H1 (cell line): ENCODE data around the gene KMT5B. TPM values are rescaled to one million over a fixed set of nuclear protein-coding genes. Genes with fewer than 3 reads are reported as not detected.
A peak's percentile ranks its signal among the peaks of the same experiment; 100 is the strongest.

Experiments
- CTCF ChIA-PET: fragments of 300-600 bp; sonication (Branson Sonifier 250); formaldehyde crosslinking; loops from one replicate; lab custom pipeline; 2021; ENCODE audit not compliant: partially characterized antibody; lab: Charles Lee
- POLR2A ChIA-PET: fragments of 300-600 bp; sonication (Branson Sonifier 250); formaldehyde crosslinking; loops from one replicate; lab custom pipeline; 2021; ENCODE audit warnings: inconsistent platforms; ENCODE audit not compliant: partially characterized antibody; lab: Charles Lee
- DNase-seq, 2 experiments: peaks; one replicate each; pipeline versions ENCODE4 v3.0.0 to v3.0.0-alpha.2; 2010 to 2022; ENCODE audit warnings: low spot score in 2 of 2, low read depth in 1 of 2, mixed read lengths in 1 of 2
- FAIRE-seq: peaks from 2 replicates; lab custom pipeline; 2011; peaks lifted over from hg19 to GRCh38; lab: Jason Lieb, UNC
- H2AFZ ChIP-seq: 2 replicates; pipeline ENCODE4 v1.8.1; 2012; ENCODE audit warnings: low read length, inconsistent platforms
- H2AK5ac ChIP-seq: 2 replicates; pipeline ENCODE4 v1.6.1; 2013; ENCODE audit warnings: low read depth, low read length
- H2BK120ac ChIP-seq: replicated peaks from 2 replicates; pipeline ENCODE3; 2013; ENCODE audit warnings: low read depth, low read length, inconsistent platforms
- H2BK12ac ChIP-seq: 2 replicates; pipeline ENCODE4 v1.6.1; 2013; ENCODE audit warnings: low read depth, low read length
- H2BK15ac ChIP-seq: 2 replicates; pipeline ENCODE4 v1.6.1; 2013; ENCODE audit warnings: low read length
- H2BK20ac ChIP-seq: 2 replicates; pipeline ENCODE4 v1.6.1; 2013; ENCODE audit warnings: low read length
- H2BK5ac ChIP-seq: 2 replicates; pipeline ENCODE4 v1.6.1; 2013; ENCODE audit warnings: low read depth, low read length
- H3K14ac ChIP-seq: 2 replicates; pipeline ENCODE4 v1.6.1; 2013; ENCODE audit warnings: inconsistent platforms; ENCODE audit not compliant: insufficient read length
- H3K18ac ChIP-seq: 2 replicates; pipeline ENCODE4 v1.6.1; 2013; ENCODE audit warnings: low read length; ENCODE audit errors: extremely low read depth
- H3K23ac ChIP-seq: 2 replicates; pipeline ENCODE4 v1.6.1; 2013; ENCODE audit warnings: inconsistent platforms; ENCODE audit not compliant: insufficient read length
- H3K23me2 ChIP-seq: 2 replicates; pipeline ENCODE4 v1.6.1; 2013; ENCODE audit warnings: low read depth, low read length
- H3K27ac ChIP-seq: 2 replicates; pipeline ENCODE4 v1.6.1; 2011; ENCODE audit warnings: low read depth, low read length, inconsistent platforms
- H3K27me3 ChIP-seq, 4 experiments: replicated peaks in 1 of 4; 1 replicate in 1 of 4; 2 replicates in 3 of 4; pipeline versions ENCODE4 v1.6.1 to v1.8.1; 2011 to 2013; ENCODE audit warnings: low read length in 3 of 4, mild to moderate bottlenecking in 3 of 4, inconsistent platforms in 2 of 4, mixed read lengths in 2 of 4, moderate library complexity in 1 of 4; ENCODE audit not compliant: control insufficient read depth in 3 of 4, insufficient read depth in 3 of 4; ENCODE audit errors: extremely low read depth in 1 of 4
- H3K36me3 ChIP-seq, 4 experiments: 2 replicates each; pipeline versions ENCODE4 v1.6.1 to v1.8.1; 2011 to 2013; ENCODE audit warnings: mild to moderate bottlenecking in 4 of 4, low read length in 3 of 4, moderate library complexity in 2 of 4, control low read depth in 1 of 4, inconsistent platforms in 1 of 4; ENCODE audit not compliant: insufficient read depth in 4 of 4, control insufficient read depth in 2 of 4
- H3K4ac ChIP-seq: replicated peaks from 2 replicates; pipeline ENCODE3; 2013; ENCODE audit warnings: low read length, low read depth, mixed read lengths, inconsistent platforms; ENCODE audit not compliant: insufficient read length
- H3K4me1 ChIP-seq, 4 experiments: replicated peaks in 1 of 4; 1 replicate in 1 of 4; 2 replicates in 3 of 4; pipeline versions ENCODE4 v1.6.1 to v1.8.1; 2011 to 2013; ENCODE audit warnings: low read length in 3 of 4, inconsistent platforms in 2 of 4, mixed read lengths in 1 of 4; ENCODE audit not compliant: insufficient read depth in 4 of 4, control insufficient read depth in 3 of 4
- H3K4me2 ChIP-seq, 2 experiments: 2 replicates each; pipeline versions ENCODE4 v1.6.1 to v1.8.1; 2011 to 2013; ENCODE audit warnings: low read depth in 2 of 2, low read length in 2 of 2, control low read depth in 1 of 2, inconsistent platforms in 1 of 2, mild to moderate bottlenecking in 1 of 2; ENCODE audit not compliant: insufficient read depth in 1 of 2
- H3K4me3 ChIP-seq, 4 experiments: fragments of 200-600, 300-600 bp in 1 of 4; sonication (generic), shearing (Covaris generic), sonication (Bioruptor Twin) in 1 of 4; 2 replicates each; pipeline versions ENCODE4 v1.5.1 to v1.8.1; 2011 to 2016; ENCODE audit warnings: low read length in 4 of 4, low read depth in 3 of 4, control low read depth in 2 of 4, inconsistent platforms in 2 of 4, mild to moderate bottlenecking in 2 of 4, mixed read lengths in 1 of 4, moderate library complexity in 1 of 4; ENCODE audit not compliant: insufficient read depth in 2 of 4; ENCODE audit errors: extremely low read depth in 1 of 4
- H3K56ac ChIP-seq: replicated peaks from 2 replicates; pipeline ENCODE3; 2013; ENCODE audit warnings: low read depth, mild to moderate bottlenecking, mixed read lengths, low read length, inconsistent platforms; ENCODE audit not compliant: insufficient read length
- H3K79me1 ChIP-seq: 2 replicates; pipeline ENCODE4 v1.6.1; 2013; ENCODE audit warnings: low read depth, low read length, control low read depth
- H3K79me2 ChIP-seq, 2 experiments: 2 replicates each; pipeline versions ENCODE4 v1.6.1 to v1.8.1; 2012 to 2013; ENCODE audit warnings: low read length in 2 of 2, mild to moderate bottlenecking in 2 of 2, inconsistent platforms in 1 of 2; ENCODE audit not compliant: insufficient read depth in 2 of 2, control insufficient read depth in 1 of 2
- H3K9ac ChIP-seq, 4 experiments: replicated peaks in 1 of 4; 1 replicate in 1 of 4; 2 replicates in 3 of 4; pipeline versions ENCODE4 v1.6.1 to v1.8.1; 2011 to 2013; ENCODE audit warnings: low read depth in 3 of 4, low read length in 3 of 4, control low read depth in 2 of 4, mild to moderate bottlenecking in 2 of 4, moderate library complexity in 2 of 4, inconsistent platforms in 1 of 4; ENCODE audit errors: extremely low read depth in 1 of 4
- H3K9me3 ChIP-seq, 2 experiments: 2 replicates each; pipeline versions ENCODE4 v1.6.1 to v1.8.1; 2012 to 2013; ENCODE audit warnings: mild to moderate bottlenecking in 2 of 2, moderate library complexity in 2 of 2, control low read depth in 1 of 2, inconsistent platforms in 1 of 2, low read depth in 1 of 2, low read length in 1 of 2, mixed read lengths in 1 of 2; ENCODE audit not compliant: insufficient read depth in 2 of 2
- H4K20me1 ChIP-seq, 2 experiments: replicated peaks in 1 of 2; 2 replicates each; pipeline versions ENCODE3 to v1.8.1; 2011 to 2013; ENCODE audit warnings: inconsistent platforms in 2 of 2, low read length in 2 of 2, mild to moderate bottlenecking in 1 of 2; ENCODE audit not compliant: insufficient read depth in 2 of 2, control insufficient read depth in 1 of 2
- H4K5ac ChIP-seq: 2 replicates; pipeline ENCODE4 v1.6.1; 2013; ENCODE audit warnings: low read length, low read depth, mixed read lengths, inconsistent platforms; ENCODE audit not compliant: insufficient read length
- H4K8ac ChIP-seq: 2 replicates; pipeline ENCODE4 v1.8.0; 2013; ENCODE audit warnings: mild to moderate bottlenecking, moderate library complexity, low read length, inconsistent platforms; ENCODE audit not compliant: insufficient read depth; ENCODE audit errors: extremely low read depth
- H4K91ac ChIP-seq: replicated peaks from 2 replicates; pipeline ENCODE3; 2013; ENCODE audit warnings: low read length, mixed read lengths, inconsistent platforms; ENCODE audit not compliant: insufficient read length
- POLR2A ChIP-seq, 2 experiments: IDR thresholded peaks; 1 replicate in 1 of 2; 2 replicates in 1 of 2; pipeline ENCODE4 v1.6.1; 2011; ENCODE audit warnings: low read depth in 2 of 2, low read length in 2 of 2, mild to moderate bottlenecking in 2 of 2; ENCODE audit errors: control extremely low read depth in 1 of 2
- RFX5 ChIP-seq: IDR thresholded peaks from 2 replicates; pipeline ENCODE4 v1.6.1; 2011; ENCODE audit warnings: low read depth, low read length, improper control_type of control experiment, borderline replicate concordance
- WGBS, 2 experiments: shearing (Covaris generic) in 1 of 2; methylation state at CpG; one replicate each; pipeline versions ENCODE4 v1.1.6 to v1.1.7; 2013 to 2015; ENCODE audit warnings: low lambda C conversion rate in 2 of 2, mixed read lengths in 2 of 2, inconsistent platforms in 1 of 2, low coverage in 1 of 2, missing lambda C conversion rate in 1 of 2; ENCODE audit not compliant: insufficient replicate concordance in 2 of 2, insufficient coverage in 1 of 2, insufficient read length in 1 of 2; ENCODE audit errors: extremely low coverage in 1 of 2, missing lambda C conversion rate in 1 of 2; 5-methylcytosine and 5-hydroxymethylcytosine counted together
- polyA plus RNA-seq, 7 experiments: library from polyadenylated mRNA; depleted of rRNA in 3 of 7; stranded (reverse) in 5 of 7; unstranded in 2 of 7; fragments of >200 nt in 5 of 7; fragments of 200-250 nt in 2 of 7; gene quantifications; 1 replicate in 5 of 7; 2 replicates in 1 of 7; 4 replicates in 1 of 7; pipeline versions ENCODE4 v1.2.1 to v1.2.3, GENCODE V29; 2011 to 2013; ENCODE audit warnings: missing spikeins in 2 of 7, mixed read lengths in 2 of 7
- total RNA-seq: library from RNA; stranded (reverse); fragmentation: NEBNext Ultra II Directional; extraction: Animal tissue kit (Norgen Biotek cat#: 25700); gene quantifications from 2 replicates; pipeline ENCODE4 v1.2.1, GENCODE V29; 2021
- TF ChIP-seq, protein P1 (sequence below): IDR thresholded peaks from 2 replicates; pipeline ENCODE4 v1.6.1; 2012; ENCODE audit warnings: inconsistent platforms

KMT5B gene
- total and polyA plus RNA-seq, 2 of the 8 experiments (the other 6 are each of a cell fraction or from before 2014, with no cell fraction given): 11.0 to 40.8 TPM

- peaks cover 8 to 17% (median 10%) of the 10 kb centered on the region in 4 experiments for H3K4me1 ChIP-seq
- H2AK5ac ChIP-seq: no peak overlapping the region
- H3K9ac ChIP-seq: peak overlapping the region in 1 of 4 experiments; percentile 65; a peak in 1 of 7 replicates
- no peaks in the 10 kb centered on the region; the same call in 1 of the 2 replicates for H3K79me1 ChIP-seq
- CTCF ChIA-PET: interaction anchor here (0.6 to 2.0 kb wide), 8 partner anchors 13 to 113 kb away, joined by 3 to 8 read pairs (median 3); no protein-coding TSS in a partner anchor
- peaks cover 24 to 26% of the 10 kb centered on the region in 2 experiments for H4K20me1 ChIP-seq
- FAIRE-seq (no peak), DNase-seq (no peak)
- no peak overlapping the region for H4K8ac ChIP-seq
- no peak overlapping the region for H3K27ac ChIP-seq
- 81% methylated on average over 4 of the region's 4 CpGs; no CpG with 5 or more reads in 1 of the 2 experiments for WGBS, 2 experiments
- no peak overlapping the region for H4K5ac ChIP-seq
- H3K79me2 ChIP-seq: peaks cover 53 to 68% of the 10 kb centered on the region in 2 experiments
- H3K23me2 ChIP-seq: no peaks in the 10 kb centered on the region; the same call in 1 of the 2 replicates
- no peak overlapping the region for H3K4ac ChIP-seq
- no peak overlapping the region for H2BK120ac ChIP-seq
- no peak overlapping the region for H2BK12ac ChIP-seq
- H2BK20ac ChIP-seq: no peak overlapping the region
- no peak overlapping the region for H2BK5ac ChIP-seq
- H2BK15ac ChIP-seq: no peak overlapping the region
- POLR2A ChIA-PET: interaction anchor here (0.7 to 7.1 kb wide), 21 partner anchors 9 to 113 kb away, joined by 3 to 52 read pairs (median 5); no protein-coding TSS in a partner anchor
- no peak overlapping the region for H4K91ac ChIP-seq
- no peak overlapping the region for H3K23ac ChIP-seq
- H3K56ac ChIP-seq: no peak overlapping the region
- peaks cover 0 to 7% (median under 1%) of the 10 kb centered on the region in 4 experiments; a peak in 2 of 8 replicates for H3K36me3 ChIP-seq
- no peaks in the 10 kb centered on the region for H3K27me3 ChIP-seq
- no peak overlapping the region for H2AFZ ChIP-seq
- peak overlapping the region; percentile 60 to 71 for H3K4me2 ChIP-seq
- TF ChIP-seq, protein P1, sequence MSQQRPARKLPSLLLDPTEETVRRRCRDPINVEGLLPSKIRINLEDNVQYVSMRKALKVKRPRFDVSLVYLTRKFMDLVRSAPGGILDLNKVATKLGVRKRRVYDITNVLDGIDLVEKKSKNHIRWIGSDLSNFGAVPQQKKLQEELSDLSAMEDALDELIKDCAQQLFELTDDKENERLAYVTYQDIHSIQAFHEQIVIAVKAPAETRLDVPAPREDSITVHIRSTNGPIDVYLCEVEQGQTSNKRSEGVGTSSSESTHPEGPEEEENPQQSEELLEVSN: no peak
- TF ChIP-seq RFX5 (no peak), POLR2A (IDR thresholded peaks at IDR 0.05; ENCODE audit: control extremely low read depth in 1 of 2, low read depth in 2 of 2, low read length in 2 of 2) (0 out of 3 replicates have a peak, but pooled peaks of 1 of the 2 experiments have one; percentile 5)
- H3K9me3 ChIP-seq: no peaks in the 10 kb centered on the region
- H3K14ac ChIP-seq: no peak overlapping the region
- H3K4me3 ChIP-seq: peak overlapping the region in 2 of 4 experiments; percentile 97 to 99; a peak in 4 of 8 replicates
- no peak overlapping the region for H3K18ac ChIP-seq
These were observed 94.2 kb downstream of the KMT5B start for GRCh38 chr11:68118706-68119448.
